Endothelial cell of umbilical vein (primary cell): Measurements from ENCODE around the gene AKAP13. TPM values are rescaled to one million over a fixed set of nuclear protein-coding genes. Genes with fewer than 3 reads are reported as not detected.

Experiments
- BruUV-seq: library from RNA; stranded (reverse); fragments of 400-500 nt; replicated peaks from 2 replicates; lab custom pipeline; 2021; lab: Mats Ljungman, UMichigan
- CTCF ChIA-PET: fragments of 300-600, 350-600 bp; sonication (Branson Sonifier 250); formaldehyde crosslinking; loops from one replicate; lab custom pipeline; 2021; ENCODE audit warnings: antibody characterized with exemption, inconsistent platforms; lab: Charles Lee
- POLR2A ChIA-PET: fragments of 300-600, 350-600 bp; sonication (Branson Sonifier 250); formaldehyde crosslinking; loops from one replicate; lab custom pipeline; 2021; ENCODE audit warnings: antibody characterized with exemption, inconsistent platforms; lab: Charles Lee
- DNase-seq: peaks from one replicate; pipeline ENCODE4 v3.0.0-alpha.2; 2011; ENCODE audit warnings: low read depth, low spot score
- FAIRE-seq: peaks from 2 replicates; lab custom pipeline; 2011; peaks lifted over from hg19 to GRCh38; lab: Jason Lieb, UNC
- H2AFZ ChIP-seq: 2 replicates; pipeline ENCODE4 v1.6.0; 2012; ENCODE audit warnings: low read depth, low read length, control low read depth, inconsistent platforms
- H3K27ac ChIP-seq: 2 replicates; pipeline ENCODE4 v1.5.1; 2011; ENCODE audit warnings: low read depth, mild to moderate bottlenecking, control low read depth, low read length, moderate library complexity; ENCODE audit not compliant: insufficient read depth
- H3K27me3 ChIP-seq, 2 experiments: 2 replicates each; pipeline versions ENCODE4 v1.6.0 to v1.6.1; 2011; ENCODE audit warnings: low read length in 2 of 2, mixed read lengths in 1 of 2; ENCODE audit not compliant: control insufficient read depth in 2 of 2, insufficient read depth in 2 of 2
- H3K36me3 ChIP-seq, 2 experiments: 2 replicates in 1 of 2; 3 replicates in 1 of 2; pipeline ENCODE4 v1.5.1; 2011; ENCODE audit warnings: low read length in 2 of 2, mild to moderate bottlenecking in 1 of 2, moderate library complexity in 1 of 2; ENCODE audit not compliant: control insufficient read depth in 2 of 2, insufficient read depth in 2 of 2; ENCODE audit errors: extremely low read depth in 1 of 2
- H3K4me1 ChIP-seq: 3 replicates; pipeline ENCODE4 v1.5.1; 2011; ENCODE audit warnings: mild to moderate bottlenecking, low read length; ENCODE audit not compliant: control insufficient read depth, insufficient read depth; ENCODE audit errors: extremely low read depth
- H3K4me2 ChIP-seq: 2 replicates; pipeline ENCODE4 v1.6.1; 2011; ENCODE audit warnings: low read length, control low read depth, mixed read lengths; ENCODE audit not compliant: insufficient read depth
- H3K4me3 ChIP-seq, 3 experiments: fragments of 200-600 bp in 1 of 3; sonication (generic), shearing (Covaris generic) in 1 of 3; replicated peaks in 1 of 3; 2 replicates each; pipeline ENCODE4 v1.5.1; 2011 to 2016; ENCODE audit warnings: control low read depth in 3 of 3, low read length in 3 of 3, mild to moderate bottlenecking in 2 of 3, inconsistent platforms in 1 of 3, low read depth in 1 of 3, moderate library complexity in 1 of 3; ENCODE audit not compliant: insufficient read depth in 1 of 3
- H3K79me2 ChIP-seq: 2 replicates; pipeline ENCODE4 v1.6.0; 2012; ENCODE audit warnings: low read length, inconsistent platforms; ENCODE audit not compliant: control insufficient read depth, insufficient read depth
- H3K9ac ChIP-seq: replicated peaks from 2 replicates; pipeline ENCODE3; 2011; ENCODE audit warnings: low read length, control low read depth; ENCODE audit not compliant: insufficient read depth; ENCODE audit errors: extremely low read depth
- H3K9me1 ChIP-seq: replicated peaks from 3 replicates; pipeline ENCODE4 v1.6.0; 2011; ENCODE audit warnings: mild to moderate bottlenecking, low read length; ENCODE audit not compliant: control insufficient read depth, insufficient read depth; ENCODE audit errors: extremely low read depth
- H3K9me3 ChIP-seq: replicated peaks from 2 replicates; pipeline ENCODE4 v1.5.1; 2012; ENCODE audit warnings: low read length, inconsistent platforms; ENCODE audit not compliant: control insufficient read depth, insufficient read depth
- H4K20me1 ChIP-seq: replicated peaks from 2 replicates; pipeline ENCODE3; 2011; ENCODE audit warnings: mild to moderate bottlenecking, low read length; ENCODE audit not compliant: control insufficient read depth, insufficient read depth; ENCODE audit errors: extremely low read depth
- EZH2 ChIP-seq: IDR thresholded peaks from 2 replicates; pipeline ENCODE4 v1.6.1; 2012; ENCODE audit warnings: borderline replicate concordance, low read depth, mild to moderate bottlenecking, moderate library complexity, low read length, inconsistent platforms; ENCODE audit not compliant: severe bottlenecking
- GATA2 ChIP-seq: IDR thresholded peaks from 2 replicates; pipeline ENCODE4 v1.7.0; 2011; ENCODE audit warnings: low read depth, mild to moderate bottlenecking, moderate library complexity, mixed read lengths, low read length; ENCODE audit not compliant: insufficient read length, insufficient read depth
- JUN ChIP-seq: IDR thresholded peaks from 2 replicates; pipeline ENCODE4 v1.6.1; 2011; ENCODE audit warnings: borderline replicate concordance, low read depth; ENCODE audit not compliant: insufficient read length, insufficient read depth
- MYC ChIP-seq: IDR thresholded peaks from one replicate; pipeline ENCODE4 v1.6.1; 2011; ENCODE audit warnings: mild to moderate bottlenecking, low read depth, low read length
- POLR2A ChIP-seq: IDR thresholded peaks from 2 replicates; pipeline ENCODE4 v1.6.1; 2012; ENCODE audit warnings: low read depth, mild to moderate bottlenecking, control low read depth, low read length
- POLR2AphosphoS5 ChIP-seq: IDR thresholded peaks from 2 replicates; pipeline ENCODE4 v1.6.1; 2012; ENCODE audit warnings: low read depth, mild to moderate bottlenecking, control low read depth, low read length, moderate library complexity; ENCODE audit not compliant: insufficient read depth
- dilution Hi-C: fragments of 300-500 bp; cut with MboI; formaldehyde crosslinking; loops from one replicate; pipeline ENCODE4 v1.15.0; 2019; ENCODE audit warnings: low sequenced_read_pairs; ENCODE audit not compliant: extremely low pct_ligation_motif_present
- intact Hi-C: fragments of 100-400 bp; cut with micrococcal nuclease; formaldehyde crosslinking; loops from one replicate; pipeline ENCODE4 v1.10.0; 2022
- polyA plus RNA-seq, 4 experiments: library from polyadenylated mRNA; depleted of rRNA in 3 of 4; stranded (reverse) in 3 of 4; unstranded in 1 of 4; fragments of >200 nt; gene quantifications; 2 replicates each; pipeline versions ENCODE4 v1.2.1 to v1.2.3, GENCODE V29; 2011 to 2012; ENCODE audit warnings: missing spikeins in 1 of 4
- total RNA-seq: library from RNA; stranded (reverse); gene quantifications from 2 replicates; pipeline ENCODE4 v1.2.3, GENCODE V29; 2021
- TF ChIP-seq, protein P1 (sequence below): IDR thresholded peaks from 2 replicates; pipeline ENCODE4 v1.6.1; 2011; ENCODE audit not compliant: insufficient read depth, insufficient read length
- TF ChIP-seq, protein P2 (sequence below), 2 donors: IDR thresholded peaks; 1 replicate in 1 of 2; 2 replicates in 1 of 2; pipeline ENCODE4 v1.5.1; 2011; ENCODE audit warnings: low read length in 2 of 2, mild to moderate bottlenecking in 2 of 2, moderate library complexity in 2 of 2, control low read depth in 1 of 2, inconsistent platforms in 1 of 2, low read depth in 1 of 2; ENCODE audit not compliant: insufficient read depth in 1 of 2; ENCODE audit errors: extremely low read depth in 1 of 2

Gene AKAP13
- total and polyA plus RNA-seq, 2 donors (not counting 3 experiments of a cell fraction or from before 2014, with no cell fraction given): 22.8 to 87.8 TPM

DNA sequence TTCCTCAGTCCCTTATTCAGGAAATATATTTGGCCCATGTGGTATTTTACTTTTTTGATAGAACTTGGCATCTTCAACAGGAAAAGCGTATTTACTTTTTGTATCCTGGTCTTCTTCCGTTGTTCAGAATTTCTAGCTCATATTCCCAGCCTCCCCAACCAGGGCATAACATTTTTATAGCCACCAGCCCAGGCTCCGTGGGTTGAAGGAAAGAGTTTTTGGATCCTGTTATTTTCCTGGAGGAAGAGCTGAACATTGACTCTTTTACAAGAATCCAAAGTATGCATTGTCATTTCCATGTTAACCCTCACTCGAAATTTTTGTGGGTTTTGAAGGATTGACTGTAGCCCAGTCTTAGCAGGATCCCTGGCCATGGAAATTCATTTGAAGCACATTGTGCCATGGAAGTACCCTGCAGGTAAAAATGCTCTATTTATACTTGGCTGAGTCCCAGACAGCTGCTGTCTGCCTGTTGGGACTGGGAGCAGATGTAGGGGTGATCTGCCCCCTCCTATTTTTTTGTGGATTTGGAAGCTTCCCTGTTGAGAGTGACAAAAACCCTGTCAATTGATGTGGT lies 98.8 kb downstream of the AKAP13 start:
- Histone ChIP-seq H3K79me2 (peaks cover 39% of the 10 kb centered on the region), H3K27me3 (no peaks in the 10 kb centered on the region), H3K36me3 (no peaks in the 10 kb centered on the region), H2AFZ (no peak overlapping the region), H3K9me1 (no peaks in the 10 kb centered on the region), H3K9ac (peak overlapping the region; percentile 26), H3K9me3 (no peaks in the 10 kb centered on the region), H3K4me2 (peak overlapping the region; percentile 70), H3K4me1 (peaks cover 40% of the 10 kb centered on the region), H4K20me1 (peaks cover 29% of the 10 kb centered on the region), H3K4me3 (peak overlapping the region in 1 of 3 experiments; percentile 27), H3K27ac (peak overlapping the region; percentile 43)
- FAIRE-seq (peak; percentile 42), DNase-seq (peak; percentile 79)
- BruUV-seq: TSS peak; percentile 27
- ChIA-PET POLR2A (no interaction called here), CTCF (interaction anchor here (0.8 to 2.8 kb wide), 9 partner anchors 11 to 183 kb away, joined by 3 to 16 read pairs (median 3); no protein-coding TSS in a partner anchor)
- TF ChIP-seq, protein P1, sequence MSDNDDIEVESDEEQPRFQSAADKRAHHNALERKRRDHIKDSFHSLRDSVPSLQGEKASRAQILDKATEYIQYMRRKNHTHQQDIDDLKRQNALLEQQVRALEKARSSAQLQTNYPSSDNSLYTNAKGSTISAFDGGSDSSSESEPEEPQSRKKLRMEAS: no peak
- TF ChIP-seq EZH2 (no peak), GATA2 (no peak), JUN (no peak), MYC (no peak), POLR2A (no peak), POLR2AphosphoS5 (no peak)
- TF ChIP-seq, protein P2, sequence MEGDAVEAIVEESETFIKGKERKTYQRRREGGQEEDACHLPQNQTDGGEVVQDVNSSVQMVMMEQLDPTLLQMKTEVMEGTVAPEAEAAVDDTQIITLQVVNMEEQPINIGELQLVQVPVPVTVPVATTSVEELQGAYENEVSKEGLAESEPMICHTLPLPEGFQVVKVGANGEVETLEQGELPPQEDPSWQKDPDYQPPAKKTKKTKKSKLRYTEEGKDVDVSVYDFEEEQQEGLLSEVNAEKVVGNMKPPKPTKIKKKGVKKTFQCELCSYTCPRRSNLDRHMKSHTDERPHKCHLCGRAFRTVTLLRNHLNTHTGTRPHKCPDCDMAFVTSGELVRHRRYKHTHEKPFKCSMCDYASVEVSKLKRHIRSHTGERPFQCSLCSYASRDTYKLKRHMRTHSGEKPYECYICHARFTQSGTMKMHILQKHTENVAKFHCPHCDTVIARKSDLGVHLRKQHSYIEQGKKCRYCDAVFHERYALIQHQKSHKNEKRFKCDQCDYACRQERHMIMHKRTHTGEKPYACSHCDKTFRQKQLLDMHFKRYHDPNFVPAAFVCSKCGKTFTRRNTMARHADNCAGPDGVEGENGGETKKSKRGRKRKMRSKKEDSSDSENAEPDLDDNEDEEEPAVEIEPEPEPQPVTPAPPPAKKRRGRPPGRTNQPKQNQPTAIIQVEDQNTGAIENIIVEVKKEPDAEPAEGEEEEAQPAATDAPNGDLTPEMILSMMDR (IDR thresholded peaks at IDR 0.05; ENCODE audit: extremely low read depth in 1 of 2, insufficient read depth in 1 of 2, low read depth in 1 of 2, low read length in 2 of 2): no peak
- dilution Hi-C loops: no loop called here
- intact Hi-C loops: loop anchor here (1.0 to 2.0 kb wide), 4 partner anchors 66 to 183 kb away; partner anchors contain the start of gene AKAP13
